SH-SY5Y (cell line): Measurements from ENCODE around the gene ARFGEF2.

Source experiments
- GATA2 ChIP-seq: IDR thresholded peaks from 2 replicates; pipeline ENCODE4 v1.6.1; 2011; ENCODE audit warnings: mild to moderate bottlenecking, low read depth, low read length
- GATA3 ChIP-seq: IDR thresholded peaks from 2 replicates; pipeline ENCODE4 v1.6.1; 2011; ENCODE audit warnings: low read depth, mild to moderate bottlenecking, low read length, moderate library complexity

DNA sequence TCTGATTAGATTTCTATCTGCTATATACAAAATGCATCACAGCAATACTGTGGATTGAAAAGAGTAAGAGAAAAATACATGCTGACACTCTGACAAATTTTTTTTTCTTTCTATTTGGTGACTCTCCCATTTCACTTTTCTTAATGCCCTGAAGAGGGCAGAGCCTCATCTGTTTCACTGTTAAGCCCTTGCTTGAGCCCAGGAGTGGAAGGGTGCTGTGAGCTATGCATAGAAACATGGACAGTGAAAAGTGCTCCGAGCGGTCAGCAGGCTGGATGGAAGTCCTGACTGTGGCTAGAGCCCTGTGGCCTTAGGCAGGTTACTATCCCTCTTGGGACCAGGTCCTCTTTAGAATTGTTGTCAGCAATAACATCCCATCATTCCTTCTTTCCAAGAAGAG lies 107.2 kb downstream of the ARFGEF2 start:
- TF ChIP-seq GATA3, result no peak
- TF ChIP-seq GATA2, result no peak
